ENCODE measurements around the gene RBP2.

Gene RBP2

DNA sequence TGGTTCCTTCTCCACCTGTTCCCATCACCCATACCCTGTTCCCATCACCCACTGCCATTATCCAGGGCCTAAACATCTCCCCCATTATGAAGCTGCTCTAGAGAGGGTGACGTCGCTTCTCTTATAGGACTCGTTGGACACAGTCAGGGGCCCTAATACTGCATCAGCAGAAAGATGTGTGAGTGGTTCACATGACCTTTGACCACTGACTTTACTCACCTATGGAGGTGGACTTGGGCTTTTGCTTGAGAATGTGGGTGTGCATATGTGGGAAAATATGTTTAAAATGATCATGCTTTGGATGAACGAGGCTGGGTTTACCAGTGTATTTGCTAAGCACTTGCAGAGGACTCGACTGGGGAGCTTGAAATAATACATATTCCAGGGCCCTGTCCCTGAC lies 26.8 kb downstream of the RBP2 start:
- H3K4me3 ChIP-seq (ENCODE audit: low read depth, low read length): no peak overlapping the region
- DNase-seq (ENCODE audit: low read depth): no peak
- TF ChIP-seq, protein P1, sequence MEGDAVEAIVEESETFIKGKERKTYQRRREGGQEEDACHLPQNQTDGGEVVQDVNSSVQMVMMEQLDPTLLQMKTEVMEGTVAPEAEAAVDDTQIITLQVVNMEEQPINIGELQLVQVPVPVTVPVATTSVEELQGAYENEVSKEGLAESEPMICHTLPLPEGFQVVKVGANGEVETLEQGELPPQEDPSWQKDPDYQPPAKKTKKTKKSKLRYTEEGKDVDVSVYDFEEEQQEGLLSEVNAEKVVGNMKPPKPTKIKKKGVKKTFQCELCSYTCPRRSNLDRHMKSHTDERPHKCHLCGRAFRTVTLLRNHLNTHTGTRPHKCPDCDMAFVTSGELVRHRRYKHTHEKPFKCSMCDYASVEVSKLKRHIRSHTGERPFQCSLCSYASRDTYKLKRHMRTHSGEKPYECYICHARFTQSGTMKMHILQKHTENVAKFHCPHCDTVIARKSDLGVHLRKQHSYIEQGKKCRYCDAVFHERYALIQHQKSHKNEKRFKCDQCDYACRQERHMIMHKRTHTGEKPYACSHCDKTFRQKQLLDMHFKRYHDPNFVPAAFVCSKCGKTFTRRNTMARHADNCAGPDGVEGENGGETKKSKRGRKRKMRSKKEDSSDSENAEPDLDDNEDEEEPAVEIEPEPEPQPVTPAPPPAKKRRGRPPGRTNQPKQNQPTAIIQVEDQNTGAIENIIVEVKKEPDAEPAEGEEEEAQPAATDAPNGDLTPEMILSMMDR (IDR thresholded peaks at IDR 0.05; ENCODE audit: insufficient read depth, low read depth, low read length, missing control alignments): no peak

DNA sequence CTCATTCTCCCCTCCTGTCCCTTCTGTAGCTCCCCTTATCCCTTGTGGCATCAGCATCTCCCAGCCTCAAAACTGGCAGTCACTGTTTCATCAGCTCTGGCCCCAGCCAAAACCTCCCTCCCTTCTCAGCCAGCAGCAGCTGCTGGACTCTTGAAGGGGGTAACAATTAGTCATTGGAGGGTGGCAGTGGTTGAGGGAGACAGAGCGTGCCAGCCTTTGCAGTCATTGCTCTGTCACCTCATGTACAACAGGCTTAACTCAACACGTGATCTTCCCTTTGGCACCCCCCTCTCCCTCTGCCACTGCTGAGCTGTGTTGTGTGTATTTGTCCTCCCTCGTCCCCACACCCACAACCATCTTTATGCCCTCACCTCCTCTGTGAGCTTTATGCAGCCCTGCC lies 28.2 kb downstream of the RBP2 start:
- TF ChIP-seq, protein P1 (IDR thresholded peaks at IDR 0.05; ENCODE audit: insufficient read depth, low read depth, low read length, missing control alignments): no peak
- H3K4me3 ChIP-seq (ENCODE audit: low read depth, low read length): no peak overlapping the region
- no peak for DNase-seq (ENCODE audit: low read depth)

DNA sequence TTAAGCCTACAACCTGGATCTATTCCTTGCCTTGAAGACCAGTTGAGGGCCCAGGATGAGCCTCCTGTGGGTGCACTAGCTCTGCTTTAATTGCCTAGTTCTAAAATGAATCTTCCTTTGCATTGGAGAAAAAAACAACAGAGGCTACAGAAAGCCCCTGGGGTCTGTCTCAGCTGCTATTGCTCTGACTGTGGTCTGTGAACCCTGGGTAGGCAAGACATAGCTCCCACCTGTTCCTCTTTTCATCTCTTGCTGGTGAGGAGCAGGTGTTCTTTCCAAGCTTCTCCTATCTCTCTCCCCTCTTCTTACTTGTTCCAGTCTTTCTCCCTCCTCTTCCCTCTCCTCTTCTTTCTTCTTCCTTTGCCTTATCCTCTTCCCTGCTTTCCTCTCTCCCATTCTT lies 28.8 kb downstream of the RBP2 start:
- TF ChIP-seq, protein P1 (IDR thresholded peaks at IDR 0.05; ENCODE audit: insufficient read depth, low read depth, low read length, missing control alignments): no peak
- no peak overlapping the region for H3K4me3 ChIP-seq (ENCODE audit: low read depth, low read length)
- no peak for DNase-seq (ENCODE audit: low read depth)

DNA sequence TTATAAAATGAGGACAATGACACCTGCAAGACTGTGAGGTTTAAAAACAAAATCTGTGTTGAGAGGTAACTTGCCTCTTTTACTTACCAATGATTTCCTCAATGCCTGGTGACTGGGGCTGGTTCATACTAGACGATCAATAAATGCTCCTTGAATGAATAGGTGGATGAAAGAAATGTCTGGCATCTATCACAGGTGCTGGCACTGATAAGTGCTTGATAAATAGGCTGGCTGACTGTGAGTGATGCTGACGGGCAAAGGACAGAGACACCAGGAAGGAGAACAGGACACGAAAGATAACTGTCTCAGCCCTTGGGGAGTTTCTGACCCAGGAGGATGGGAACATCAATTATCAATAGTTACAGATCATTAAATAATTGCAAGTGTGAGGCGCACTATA lies 31.9 kb downstream of the RBP2 start:
- TF ChIP-seq, protein P1 (IDR thresholded peaks at IDR 0.05; ENCODE audit: insufficient read depth, low read depth, low read length, missing control alignments): no peak
- no peak for DNase-seq (ENCODE audit: low read depth)
- no peak overlapping the region for H3K4me3 ChIP-seq (ENCODE audit: low read depth, low read length)

DNA sequence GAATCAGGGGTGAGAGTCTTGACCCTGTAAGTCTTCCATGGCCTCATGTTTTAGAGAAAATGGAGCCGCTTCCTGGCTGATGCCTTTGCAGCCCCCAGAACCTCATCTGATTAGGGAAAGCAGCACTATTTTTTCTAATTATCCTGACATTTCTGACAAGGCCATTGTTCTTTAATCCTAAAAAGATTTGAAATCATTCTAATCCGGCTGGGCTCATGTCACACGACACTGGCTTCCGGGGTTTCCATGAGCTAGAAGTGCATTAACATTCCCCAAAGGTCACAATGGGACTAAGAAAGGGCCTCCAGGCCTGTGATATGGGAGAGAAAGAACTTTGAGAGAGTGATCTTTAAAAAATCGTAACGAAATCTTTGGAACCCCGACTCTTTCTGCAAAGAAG lies 33.1 kb downstream of the RBP2 start:
- H3K4me3 ChIP-seq (ENCODE audit: low read depth, low read length): no peak overlapping the region
- DNase-seq (ENCODE audit: low read depth): no peak
- TF ChIP-seq, protein P1 (IDR thresholded peaks at IDR 0.05; ENCODE audit: insufficient read depth, low read depth, low read length, missing control alignments): no peak

DNA sequence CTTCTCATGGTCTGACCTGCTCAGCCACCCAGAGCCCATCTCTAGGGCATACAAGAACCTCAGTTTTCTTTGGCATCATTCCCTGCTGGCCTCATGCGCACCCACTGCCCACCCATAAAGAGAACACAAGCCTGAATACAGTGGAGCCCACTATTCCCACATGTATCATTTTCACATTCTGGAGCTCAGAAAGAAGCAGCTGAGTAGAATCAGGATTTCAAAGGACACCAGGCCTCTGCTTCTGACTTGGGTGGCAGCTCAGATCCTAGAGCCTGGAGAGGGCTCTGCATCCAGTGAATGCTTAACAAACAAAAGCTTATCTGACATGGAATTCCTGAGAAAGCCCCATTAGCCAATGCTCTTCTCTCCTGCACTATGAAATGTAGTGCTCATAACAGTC lies 34.7 kb downstream of the RBP2 start:
- TF ChIP-seq, protein P1 (IDR thresholded peaks at IDR 0.05; ENCODE audit: insufficient read depth, low read depth, low read length, missing control alignments): no peak
- H3K4me3 ChIP-seq (ENCODE audit: low read depth, low read length): no peak overlapping the region
- no peak for DNase-seq (ENCODE audit: low read depth)
